DMS79 treated with DMSO at 0.1 percent for 48 hours (cell line): ENCODE measurements around the gene CMTM4.
"Not testable (repeated sequence)": the region's sequence is repeated elsewhere in the genome, so short reads cannot be mapped to it uniquely, and the experiment has no call there.

Experiments
- DNase-seq: peaks from one replicate; lab custom pipeline; 2025; lab: John Stamatoyannopoulos, UW

CMTM4 gene

GRCh38 chr16:66592814-66593213, 103.7 kb downstream of the CMTM4 start:
- no peak for DNase-seq

DNA sequence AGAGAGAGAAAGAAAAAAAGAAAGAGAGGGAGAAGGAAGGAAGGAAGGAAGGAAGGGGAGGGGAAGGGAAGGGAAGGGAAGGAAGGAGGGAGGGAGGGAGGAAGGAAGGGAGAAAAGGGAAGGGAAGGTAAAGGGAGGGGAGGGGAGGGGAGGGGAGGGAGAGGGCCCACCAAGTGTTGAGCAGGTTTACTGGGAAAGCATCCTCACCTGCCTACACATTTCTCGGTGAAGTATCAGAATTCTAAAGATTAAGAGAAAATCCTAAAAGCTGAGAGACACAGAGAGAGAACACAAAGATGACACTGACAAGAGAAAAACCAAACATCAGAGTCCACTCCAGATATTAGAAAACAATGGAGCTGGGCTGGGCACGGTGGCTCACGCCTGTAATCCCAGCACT, 104.3 kb downstream of the CMTM4 start:
- no peak for DNase-seq

DNA sequence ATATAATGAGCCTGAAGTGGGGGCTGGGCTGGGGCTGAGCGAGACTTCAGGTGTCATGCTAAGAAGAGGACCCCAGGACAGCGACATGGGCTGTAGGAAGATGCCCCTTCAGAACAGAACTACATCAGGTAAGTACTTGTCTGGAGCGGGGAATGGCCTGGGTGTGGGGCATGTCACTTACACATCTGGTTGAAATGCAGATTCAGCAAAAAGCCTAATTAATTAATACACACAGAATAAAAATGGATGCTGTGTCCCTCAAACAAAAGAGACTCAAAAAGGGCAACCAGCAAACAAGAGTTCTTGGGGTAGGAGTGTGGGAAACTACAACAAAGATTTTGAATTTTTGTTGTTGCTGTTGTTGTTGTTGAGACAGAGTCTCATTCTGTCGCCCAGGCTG, 105.5 kb downstream of the CMTM4 start:
- DNase-seq = no peak

DNA sequence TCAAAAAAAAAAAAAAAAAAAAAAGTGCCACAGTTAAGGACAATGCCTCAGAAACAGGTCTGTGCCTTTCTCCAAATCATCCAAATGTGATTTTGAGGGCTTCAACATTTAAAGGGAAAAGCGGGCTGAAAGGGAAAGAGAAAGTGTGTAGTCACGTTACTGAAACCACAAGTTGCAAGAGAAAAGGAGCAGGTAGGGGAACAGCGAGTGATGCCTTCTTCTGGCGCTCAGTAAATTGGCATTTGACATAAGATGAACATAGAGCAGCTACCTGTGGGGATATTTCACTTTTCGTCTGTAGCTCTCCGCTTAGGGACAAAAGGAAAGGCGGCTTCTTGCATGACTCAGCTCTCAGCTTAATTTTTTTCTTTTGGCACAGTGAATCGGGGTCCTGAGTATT, 106.2 kb downstream of the CMTM4 start:
- no peak for DNase-seq

DNA sequence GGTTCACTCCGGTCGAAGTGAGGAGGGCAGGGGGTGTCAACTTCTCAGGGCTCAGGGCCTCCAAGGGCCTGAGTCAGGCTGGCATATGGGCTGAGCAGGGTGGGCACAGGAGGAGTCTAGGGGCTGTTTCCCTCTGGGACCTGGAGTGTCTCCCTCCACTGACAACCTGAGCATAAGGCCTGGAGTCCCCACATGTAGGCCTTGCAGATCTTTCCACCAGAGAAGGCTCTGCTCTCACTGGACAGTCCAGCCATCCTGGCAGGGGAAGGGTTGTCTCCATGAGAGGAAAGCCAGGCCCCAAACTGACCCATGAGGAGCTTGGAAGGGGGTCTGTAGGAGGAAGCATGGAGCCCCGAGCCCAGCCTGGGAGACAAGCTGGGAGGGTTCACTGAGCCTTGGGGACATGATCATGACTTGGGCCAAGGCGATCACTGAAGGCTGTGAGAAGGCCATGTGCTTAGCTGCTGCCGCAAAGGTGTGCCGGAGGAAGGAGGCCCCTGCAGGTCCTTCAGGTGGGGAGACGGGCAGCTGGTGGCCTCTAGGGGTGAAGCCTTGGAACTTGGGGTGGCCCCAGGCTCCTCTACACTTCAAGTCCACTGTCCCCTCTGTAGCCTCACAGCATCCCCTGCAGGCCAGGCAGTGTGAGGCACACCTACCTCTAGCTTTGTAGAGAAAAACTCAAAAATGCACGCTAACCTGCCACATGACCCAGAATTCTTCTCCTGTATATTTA, 107.4 kb downstream of the CMTM4 start:
- no peak for DNase-seq

DNA sequence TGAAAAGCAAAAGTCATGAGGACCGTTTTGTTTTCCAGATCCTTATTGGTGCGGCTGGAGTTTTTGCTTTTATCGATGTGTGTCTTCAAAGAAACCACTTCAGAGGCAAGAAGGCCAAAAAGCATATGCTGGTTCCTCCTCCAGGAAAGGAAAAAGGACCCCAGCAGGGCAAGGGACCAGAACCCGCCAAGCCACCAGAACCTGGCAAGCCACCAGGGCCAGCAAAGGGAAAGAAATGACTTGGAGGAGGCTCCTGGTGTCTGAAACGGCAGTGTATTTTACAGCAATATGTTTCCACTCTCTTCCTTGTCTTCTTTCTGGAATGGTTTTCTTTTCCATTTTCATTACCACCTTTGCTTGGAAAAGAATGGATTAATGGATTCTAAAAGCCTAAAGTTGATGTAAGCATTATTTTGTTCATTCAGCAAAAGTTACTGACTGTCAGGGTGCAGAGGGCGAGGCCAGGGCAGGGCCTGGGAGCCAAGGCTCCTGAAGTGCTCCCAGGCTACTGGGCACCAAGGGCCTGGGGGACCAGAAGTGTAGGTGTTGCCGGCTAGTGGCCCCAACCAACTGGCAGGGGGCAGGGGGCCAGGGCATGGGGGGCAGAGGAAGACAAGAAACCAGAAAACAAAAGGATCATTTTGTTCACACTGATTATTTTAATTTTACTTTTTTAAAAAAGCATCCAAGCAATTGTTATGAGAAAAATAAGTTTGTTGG, 108.5 kb downstream of the CMTM4 start:
- DNase-seq = no peak

DNA sequence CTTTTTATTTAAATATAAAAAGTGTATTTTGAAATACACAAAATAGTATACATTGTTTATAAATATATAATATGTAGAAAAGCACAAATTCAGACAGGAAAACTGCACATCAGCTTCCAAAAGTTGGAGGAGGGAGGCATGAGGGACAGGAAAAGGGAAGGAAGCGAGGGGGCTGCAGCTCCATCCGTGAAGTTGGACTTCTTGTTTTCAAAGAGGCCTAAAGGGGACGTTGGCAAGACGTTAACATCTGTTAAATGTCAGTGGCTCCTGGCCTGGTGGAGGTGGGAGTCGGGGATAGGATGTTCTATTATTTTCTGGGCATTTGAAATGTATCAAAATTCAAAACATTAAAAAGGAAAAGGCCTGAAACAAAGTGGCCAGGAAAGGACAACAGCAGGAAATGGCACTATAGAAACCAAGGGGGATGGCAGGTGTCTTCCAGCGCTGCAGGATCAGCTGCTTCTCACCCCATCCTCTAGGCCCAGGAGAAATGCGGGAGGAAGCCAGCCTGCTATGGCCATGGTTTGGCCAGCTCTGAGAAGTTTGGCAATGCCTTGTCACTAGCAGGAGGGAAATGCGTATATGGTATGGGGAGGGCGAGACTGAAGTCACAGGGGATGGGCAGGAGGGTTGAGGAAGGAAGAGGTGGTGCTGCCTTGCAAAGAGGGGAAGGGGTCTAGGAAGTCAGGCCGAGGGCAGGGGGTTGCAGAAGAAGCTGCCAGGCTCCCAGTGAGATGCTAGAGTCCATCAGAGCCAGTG, 110.9 kb downstream of the CMTM4 start:
- DNase-seq = no peak

DNA sequence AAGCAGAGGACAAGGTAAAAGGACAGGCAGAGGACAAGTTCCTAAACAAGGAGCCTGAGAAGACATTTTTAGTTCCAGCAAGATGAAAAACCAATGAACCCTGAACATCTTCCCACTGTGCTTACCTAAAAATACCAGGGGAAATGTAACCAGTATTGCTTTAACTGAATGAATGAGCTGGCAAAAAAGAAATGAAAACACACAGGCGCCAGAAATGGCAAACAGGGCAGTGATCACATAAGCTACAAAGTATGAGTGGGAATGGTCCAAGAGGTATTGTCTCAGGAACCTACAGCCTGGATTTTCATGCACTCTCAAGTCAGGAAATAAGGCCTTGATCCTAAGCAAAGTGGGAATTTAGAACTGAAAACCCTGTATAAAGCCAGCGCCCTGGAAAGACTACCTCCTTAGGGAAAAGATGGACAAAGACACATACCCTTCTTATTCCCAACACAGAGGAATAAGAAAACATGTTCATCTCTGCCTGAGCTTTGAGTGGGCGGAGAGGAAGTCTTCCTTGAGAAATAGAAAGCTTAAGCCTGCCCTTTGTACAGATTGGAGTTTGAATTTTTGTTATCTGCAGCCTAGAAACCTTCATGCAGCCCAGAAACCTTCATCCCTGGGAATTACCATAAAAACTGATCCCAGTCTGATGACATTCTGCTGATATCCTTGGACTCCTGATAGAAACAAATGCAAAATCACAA, 115.1 kb downstream of the CMTM4 start:
- DNase-seq = no peak

DNA sequence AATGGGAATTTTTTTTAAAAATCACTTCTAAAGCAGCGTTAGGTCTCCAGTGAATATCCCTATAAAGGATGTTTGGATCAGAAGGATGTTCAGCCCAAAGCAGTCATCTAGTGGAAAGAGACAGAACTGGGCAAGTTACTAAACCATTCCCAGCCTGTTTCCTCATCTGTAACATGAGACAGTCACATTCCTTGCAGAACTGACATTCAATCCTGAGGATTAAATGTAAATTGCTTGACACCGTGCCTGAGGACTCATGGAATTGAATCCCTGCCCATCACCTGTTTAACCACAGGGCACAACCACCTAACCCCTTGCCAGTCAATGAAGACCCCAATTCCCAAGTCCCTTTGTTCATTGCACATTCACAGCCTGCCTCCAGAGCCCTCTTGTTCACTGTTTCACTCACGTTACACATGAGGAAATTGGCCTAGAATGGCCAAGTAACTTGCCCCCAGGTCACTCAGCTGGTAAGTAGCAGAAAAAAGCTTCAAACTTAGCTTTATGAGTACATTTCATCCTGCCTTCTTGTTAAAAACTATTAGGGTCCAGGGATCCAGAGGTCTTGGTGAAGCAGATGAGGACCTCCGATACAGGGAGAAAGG, 115.8 kb downstream of the CMTM4 start:
- DNase-seq = no peak

DNA sequence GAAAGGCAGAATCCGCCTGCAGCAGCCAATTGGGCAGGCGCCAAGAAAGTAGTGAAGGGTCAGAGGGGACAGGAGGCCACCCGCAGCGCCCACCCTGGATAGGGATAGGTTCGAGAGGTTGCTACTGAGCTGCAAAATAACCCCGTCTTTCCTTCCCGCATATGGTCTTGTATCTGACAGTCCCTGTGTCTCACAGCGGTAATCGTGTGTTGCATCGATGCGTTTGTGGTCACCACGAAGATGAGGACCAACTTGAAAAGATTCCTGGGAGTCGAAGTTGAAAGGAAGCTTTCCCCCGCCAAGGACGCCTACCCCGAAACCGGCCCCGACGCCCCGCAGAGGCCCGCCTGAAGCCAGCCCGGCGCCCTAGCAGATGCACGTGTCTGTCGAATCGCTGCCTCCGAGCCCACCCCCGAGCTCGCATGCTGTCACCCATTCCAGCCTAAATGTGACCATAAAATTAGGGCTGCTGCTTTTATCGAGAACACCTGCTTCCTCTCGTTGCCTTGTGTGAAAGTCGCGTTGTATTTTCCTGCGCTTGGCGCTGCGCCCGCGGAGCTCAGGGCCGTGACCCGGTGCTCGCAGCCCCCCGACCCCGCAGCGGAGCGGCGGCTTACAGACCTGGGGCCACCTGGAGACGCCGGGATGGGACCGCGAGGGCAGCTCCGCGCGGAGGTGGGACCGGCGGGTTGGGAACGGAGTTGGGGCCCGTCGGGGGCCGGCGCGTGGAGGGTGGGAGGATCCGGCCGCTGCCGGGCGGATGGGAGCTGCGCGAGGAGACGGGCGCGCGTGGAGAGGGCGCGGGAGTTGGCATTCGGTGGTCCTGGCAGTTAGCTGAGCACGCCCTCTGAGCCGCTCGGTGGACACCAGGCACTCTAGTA, 117.7 kb downstream of the CMTM4 start, which contains the start of gene CMTM2:
TSS of gene CMTM2 (plus strand) at position 813 of the 881 bp plus-strand sequence. CDS start 145 bp downstream, outside the sequence.
- no peak for DNase-seq

GRCh38 chr16:66576296-66576695, 120.2 kb downstream of the CMTM4 start:
- no peak for DNase-seq

DNA sequence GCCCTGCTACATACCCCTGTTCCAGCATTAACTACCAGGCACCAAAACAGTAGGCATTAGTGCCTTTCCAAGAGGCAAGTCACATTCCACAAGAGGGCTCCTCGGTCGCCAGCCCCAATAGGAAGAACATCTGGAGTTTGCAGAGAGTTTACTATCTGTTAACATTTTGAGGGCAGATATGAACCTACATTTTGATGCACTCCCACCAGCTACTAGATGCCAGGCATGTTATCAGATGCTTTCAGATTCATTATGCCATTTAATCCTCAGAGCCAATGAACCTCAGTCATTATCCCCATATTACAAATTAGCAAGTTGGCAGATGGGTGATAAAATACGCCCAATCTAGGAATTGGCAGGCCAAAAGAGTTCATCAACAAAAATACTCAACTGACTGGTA, 121.5 kb downstream of the CMTM4 start:
- DNase-seq = no peak

DNA sequence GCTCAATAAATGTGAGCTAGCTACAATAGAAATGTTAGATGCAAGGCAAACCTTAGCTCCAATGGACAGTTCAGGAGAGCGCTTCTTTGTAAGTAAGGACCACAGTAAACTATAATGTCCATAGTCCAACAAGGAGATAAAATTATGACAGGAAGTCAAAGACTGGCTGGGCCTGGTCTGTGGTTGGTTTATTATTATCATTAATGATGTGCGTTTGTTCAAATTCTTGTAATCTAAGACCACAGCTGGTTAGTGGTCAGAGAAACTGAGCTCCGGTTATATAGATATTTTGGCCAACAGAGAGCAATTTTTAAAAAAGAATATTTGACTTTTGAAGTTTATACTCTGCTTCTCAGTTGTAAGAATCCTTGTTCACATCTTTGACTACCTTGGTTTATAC, 122.0 kb downstream of the CMTM4 start:
- DNase-seq = no peak

- DNase-seq = no peak
Observed at GRCh38 chr16:66574081-66574480, 122.5 kb downstream of the CMTM4 start.

GRCh38 chr16:66572356-66572755, 124.2 kb downstream of the CMTM4 start:
- no peak for DNase-seq

DNA sequence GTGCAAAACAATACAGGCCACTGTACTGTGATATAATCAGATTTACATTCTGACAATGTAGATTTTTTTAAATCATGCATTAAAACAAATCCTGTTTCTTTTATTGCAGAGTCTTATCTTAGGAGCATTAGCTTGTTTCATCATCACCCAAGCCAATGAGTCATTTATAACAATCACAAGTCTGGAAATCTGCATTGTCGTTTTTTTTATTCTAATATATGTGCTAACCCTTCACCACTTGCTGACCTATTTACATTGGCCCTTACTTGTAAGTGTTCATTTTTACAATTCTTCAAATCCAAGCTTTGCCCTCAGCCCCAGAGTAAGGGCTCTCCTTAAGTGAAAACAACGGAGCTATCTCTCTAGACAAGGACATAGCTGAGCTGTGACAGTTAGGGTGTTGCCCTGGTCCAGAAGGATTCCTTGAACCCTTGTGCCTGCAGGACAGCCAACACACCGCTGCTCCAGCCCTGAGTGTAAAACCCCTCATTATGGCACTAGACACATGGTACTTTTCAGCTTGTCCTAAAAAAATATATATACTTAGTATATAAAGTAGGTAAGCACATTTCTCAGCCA, 126.6 kb downstream of the CMTM4 start:
- no peak for DNase-seq

DNA sequence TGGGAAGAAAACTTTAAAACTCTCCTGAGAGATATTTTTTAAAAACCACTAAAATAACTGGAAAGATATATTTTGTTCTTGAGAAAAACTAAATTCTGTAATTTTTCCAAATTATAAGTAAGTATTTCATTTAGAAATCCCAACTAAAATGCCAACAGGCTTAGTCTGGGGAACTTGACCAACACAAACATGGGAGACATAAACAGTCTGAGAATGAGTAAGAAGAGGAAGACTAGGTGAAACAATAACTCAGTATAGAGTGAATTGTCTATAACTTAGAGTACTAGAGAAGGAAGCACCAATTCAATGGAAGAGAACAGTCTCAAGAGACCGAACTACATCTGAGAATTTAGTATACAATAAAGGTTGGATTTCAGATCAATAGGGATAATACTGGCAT, 127.4 kb downstream of the CMTM4 start:
- DNase-seq = no peak

DNA sequence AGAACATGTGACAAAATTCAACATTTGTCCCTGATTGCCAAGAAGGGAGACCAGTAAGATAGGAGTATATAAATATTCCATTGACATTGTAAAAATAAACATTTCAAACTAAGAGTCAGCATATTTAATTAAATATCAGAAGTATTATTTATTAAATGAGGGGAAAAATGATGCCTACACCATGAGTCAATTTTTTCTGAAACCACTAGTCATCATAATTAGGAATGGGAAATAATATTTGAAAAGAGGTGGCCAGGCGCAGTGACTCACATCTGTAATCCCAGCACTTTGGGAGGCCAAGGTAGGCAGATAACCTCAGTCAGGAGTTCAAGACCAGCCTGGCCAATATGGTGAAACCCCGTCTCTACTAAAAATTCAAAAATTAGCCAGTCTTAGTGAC, 128.2 kb downstream of the CMTM4 start:
- no peak for DNase-seq

DNA sequence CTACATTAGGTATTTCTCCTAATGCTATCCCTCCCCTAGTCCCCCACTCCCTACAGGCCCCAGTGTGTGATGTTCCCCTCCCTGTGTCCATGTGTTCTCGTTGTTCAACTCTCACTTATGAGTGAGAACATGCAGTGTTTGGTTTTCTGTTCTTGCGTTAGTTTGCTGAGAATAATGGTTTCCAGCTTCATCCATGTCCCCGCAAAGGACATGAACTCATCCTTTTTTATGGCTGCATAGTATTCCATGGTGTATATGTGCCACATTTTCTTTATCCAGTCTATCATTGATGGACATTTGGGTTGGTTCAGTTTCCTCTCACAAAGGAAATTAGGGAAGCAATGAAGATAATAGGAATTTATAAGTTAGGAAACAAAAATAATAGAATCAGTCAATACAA, 129.3 kb downstream of the CMTM4 start:
- not testable (repeated sequence) for DNase-seq
